HG02970 (cell line): ENCODE data around the gene ZNF462.

Source experiments
- ATAC-seq: cut with Tn5 transposase; IDR thresholded peaks from one replicate; pipeline ENCODE4 v1.9.1; 2021; ENCODE audit warnings: mild to moderate bottlenecking, moderate library complexity, moderate number of reproducible peaks; ENCODE audit not compliant: unreplicated experiment, low FRiP score

Gene ZNF462

DNA sequence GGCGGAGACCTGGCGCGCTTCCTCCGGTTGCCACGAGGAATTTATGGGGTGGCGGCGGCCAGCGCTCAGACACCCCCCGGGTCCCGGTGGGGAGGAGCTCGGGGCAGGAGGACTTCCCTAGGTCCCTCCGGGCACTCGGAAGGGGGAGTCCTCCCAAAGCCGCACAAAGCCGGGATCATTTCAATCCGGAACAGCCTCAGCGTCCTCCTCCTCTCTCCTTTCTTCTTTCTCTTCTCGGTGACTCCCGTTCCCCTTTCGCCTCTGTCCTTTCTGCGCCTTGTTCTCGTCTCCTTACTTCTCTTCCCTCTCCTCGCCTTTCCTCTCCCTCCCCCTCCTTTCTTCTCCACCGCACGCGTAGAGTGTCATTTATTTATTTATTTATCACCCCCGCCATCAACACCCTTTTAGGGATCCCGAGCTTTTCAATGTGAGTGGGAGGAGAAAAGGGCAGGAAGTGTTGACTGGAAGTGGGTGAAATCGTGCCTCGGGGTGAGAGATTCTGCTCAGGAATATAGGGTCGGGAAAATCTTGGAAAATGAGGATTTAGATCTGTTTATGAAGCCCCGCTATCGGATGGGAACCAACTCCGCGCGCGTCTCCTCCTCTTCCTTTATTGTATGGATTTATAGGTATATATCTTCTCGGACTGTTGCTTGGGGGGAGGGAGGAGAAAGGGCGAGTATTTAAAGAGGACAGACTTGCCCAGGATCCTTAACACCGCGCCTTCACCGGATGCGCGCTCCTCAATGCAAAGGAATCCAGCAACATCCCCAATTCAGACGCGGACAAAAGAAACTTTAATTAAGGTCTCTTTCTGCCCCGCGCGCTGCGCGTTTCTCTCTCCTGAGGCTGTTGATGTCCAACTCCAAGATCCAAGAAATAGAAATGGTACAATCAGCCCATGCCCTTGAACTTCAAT is 2.0 kb upstream of the ZNF462 start:
- ATAC-seq = no peak

DNA sequence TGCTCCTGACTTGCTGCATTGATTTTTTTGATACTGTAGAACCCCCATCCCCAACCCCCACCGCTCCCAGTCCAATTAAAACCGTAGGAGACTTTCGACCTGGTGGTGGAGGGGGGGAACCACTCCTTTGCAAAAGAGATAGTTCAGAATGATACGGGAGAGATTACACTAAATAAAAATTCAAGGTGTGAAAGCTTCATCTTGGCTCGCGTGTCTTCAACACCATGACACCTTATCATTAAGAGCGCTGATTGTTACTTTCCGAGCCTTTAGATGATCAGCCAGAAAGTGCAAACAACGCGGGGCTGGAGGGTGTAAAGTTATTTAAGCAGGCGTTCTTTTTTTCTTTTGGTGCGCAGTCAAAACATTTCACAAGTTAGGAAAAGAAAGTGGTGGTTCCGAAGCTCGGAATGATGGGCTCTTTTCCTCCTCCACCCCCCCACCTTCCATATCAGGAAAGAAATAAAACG is 1.3 kb upstream of the ZNF462 start:
- ATAC-seq = no peak

GRCh38 chr9:106862110-106862820 is 701 bp upstream of the ZNF462 start:
- ATAC-seq = no peak

- no peak for ATAC-seq
Measured at GRCh38 chr9:106864373-106865143, 1.6 kb downstream of the ZNF462 start.

- ATAC-seq = no peak
Measured at GRCh38 chr9:106866243-106866642, 3.3 kb downstream of the ZNF462 start.

DNA sequence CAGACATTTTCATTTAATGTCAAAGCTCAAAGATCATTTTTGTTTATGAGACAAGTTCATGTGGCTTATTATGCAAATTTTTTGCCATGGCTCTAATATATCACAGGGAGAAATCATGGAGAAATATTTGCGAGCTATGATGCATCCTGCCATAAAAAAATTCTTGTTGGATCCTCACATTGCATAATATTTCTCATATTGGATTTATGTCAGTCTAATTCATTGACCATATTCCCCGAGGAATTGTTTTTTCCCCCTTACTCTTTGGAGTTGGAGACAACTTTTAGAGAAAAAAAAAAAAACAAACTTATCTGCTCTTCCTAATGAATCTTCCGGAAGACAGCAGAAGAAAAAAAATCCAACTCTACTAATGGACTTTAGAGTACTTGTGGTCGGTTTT is 4.3 kb downstream of the ZNF462 start:
- no peak for ATAC-seq

DNA sequence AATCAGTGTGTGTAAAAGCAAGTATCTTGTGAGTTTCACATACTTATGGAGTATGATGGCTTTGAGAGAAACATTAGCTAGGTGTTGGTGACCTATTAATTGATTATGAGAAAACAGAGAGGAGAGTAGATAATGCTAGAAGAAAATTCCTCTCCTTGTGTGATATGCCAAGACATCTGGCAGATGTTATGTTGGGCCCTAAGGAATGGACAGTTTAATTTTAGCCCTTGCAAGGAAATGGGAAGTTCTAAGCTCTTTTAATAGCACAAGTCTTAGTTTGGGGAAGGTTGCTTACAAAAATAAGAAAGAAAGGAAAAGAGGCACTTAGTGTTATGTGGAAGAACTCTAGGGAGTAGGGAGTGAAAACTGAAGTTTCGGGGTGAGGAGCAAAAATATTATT is 5.1 kb downstream of the ZNF462 start:
- ATAC-seq = no peak

GRCh38 chr9:106868565-106868964 is 5.6 kb downstream of the ZNF462 start:
- no peak for ATAC-seq

DNA sequence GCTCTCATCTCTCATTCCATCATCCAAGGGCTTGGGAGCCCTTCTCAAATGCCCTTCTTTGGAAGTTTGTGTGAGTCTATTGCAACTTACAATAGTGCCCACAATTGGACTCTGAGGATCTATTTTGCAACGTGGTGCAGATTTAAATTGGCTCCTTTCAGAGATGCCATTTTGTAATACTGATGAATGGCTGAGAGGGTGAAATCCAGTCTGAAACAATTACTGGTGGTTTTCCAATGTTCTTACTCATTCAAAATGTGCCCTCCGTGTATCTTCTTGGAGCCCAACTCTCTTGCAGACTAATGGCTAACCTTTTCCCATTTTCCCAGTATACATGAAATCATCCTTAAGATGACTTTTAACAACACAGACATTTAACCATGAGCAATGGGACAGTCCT is 6.1 kb downstream of the ZNF462 start:
- no peak for ATAC-seq

DNA sequence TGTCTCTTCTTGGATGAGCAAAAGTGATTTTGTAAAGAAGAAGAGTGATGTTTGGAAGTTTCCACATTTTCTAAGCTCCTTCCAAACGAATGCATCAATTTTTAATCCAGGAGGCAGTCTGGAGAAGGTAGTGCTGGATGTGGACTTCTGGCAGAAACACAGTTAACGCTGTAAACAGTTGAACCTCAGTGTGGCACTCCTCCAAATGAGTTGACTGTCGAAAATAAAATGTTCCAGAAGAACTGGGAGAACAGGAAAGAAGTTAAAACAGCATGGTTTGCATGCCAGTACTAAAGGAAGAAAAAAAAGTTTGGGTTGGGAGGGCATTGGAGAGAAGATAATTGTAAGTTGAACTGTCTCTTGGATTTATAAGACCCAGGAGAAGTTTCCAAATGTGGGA is 6.5 kb downstream of the ZNF462 start:
- ATAC-seq = no peak

GRCh38 chr9:106872641-106873040 is 9.7 kb downstream of the ZNF462 start:
- no peak for ATAC-seq

DNA sequence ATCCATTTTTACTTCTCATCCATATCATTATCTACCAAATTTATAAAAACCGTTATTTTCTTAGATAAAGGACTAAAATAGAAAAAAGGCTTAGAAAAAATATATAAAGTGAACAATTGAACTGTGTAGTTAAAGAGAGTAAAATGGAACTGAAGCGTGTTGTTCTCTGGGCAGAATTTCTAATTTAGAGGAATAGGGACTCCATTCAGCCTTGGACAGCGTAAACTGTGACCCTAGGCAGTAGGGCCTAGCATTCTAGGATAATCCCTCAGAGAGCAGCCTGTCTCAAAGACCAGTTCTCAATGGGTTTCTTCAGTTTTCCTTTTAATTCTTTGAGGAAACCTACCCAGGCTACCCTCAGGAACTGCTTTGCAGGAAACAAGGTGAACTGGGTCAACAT is 11.1 kb downstream of the ZNF462 start:
- no peak for ATAC-seq

GRCh38 chr9:106874652-106875051 is 11.7 kb downstream of the ZNF462 start:
- no peak for ATAC-seq

- no peak for ATAC-seq
Measured at GRCh38 chr9:106875529-106875928, 12.6 kb downstream of the ZNF462 start.

- no peak for ATAC-seq
Measured at GRCh38 chr9:106877345-106877744, 14.4 kb downstream of the ZNF462 start.

DNA sequence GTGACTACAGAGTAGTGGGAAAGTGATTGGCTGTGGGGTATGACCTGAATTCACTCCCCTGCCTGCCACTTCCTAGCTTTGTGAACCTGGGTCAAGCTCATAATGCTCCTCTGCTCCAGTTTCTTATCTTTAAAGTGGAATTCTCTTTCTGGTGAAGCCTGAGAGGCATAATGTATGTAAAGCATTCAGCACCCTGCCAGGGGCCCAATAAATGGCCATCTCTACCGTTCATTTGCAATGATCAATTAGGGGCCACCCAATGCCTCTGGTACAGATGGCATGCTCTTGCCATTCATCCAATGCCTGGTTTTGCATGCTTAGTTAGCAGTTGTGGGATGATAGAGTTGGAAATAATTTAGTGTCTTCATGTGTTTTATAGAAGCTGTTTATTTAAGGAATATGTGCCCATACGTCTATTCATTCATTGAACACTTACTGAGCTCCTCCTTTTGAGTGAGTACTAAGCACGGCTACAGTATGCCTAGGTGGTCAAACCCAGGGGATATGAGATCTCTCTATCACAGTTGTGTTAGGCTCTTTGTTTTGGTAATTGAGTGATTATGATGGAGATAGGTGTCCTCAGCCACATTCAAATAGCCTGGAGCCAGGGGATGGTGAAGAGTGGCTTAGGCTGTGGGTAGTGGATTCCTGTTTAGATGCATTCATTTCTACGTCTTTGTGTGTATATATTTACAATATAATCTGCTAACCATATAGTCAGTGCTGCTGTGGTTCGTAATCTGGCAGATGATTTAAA is 15.3 kb downstream of the ZNF462 start:
- ATAC-seq = no peak

- no peak for ATAC-seq
Measured at GRCh38 chr9:106878934-106879333, 16.0 kb downstream of the ZNF462 start.

GRCh38 chr9:106879439-106879882 is 16.5 kb downstream of the ZNF462 start:
- ATAC-seq = no peak

- no peak for ATAC-seq
Measured at GRCh38 chr9:106880081-106880480, 17.1 kb downstream of the ZNF462 start.

GRCh38 chr9:106880863-106881262 is 17.9 kb downstream of the ZNF462 start:
- ATAC-seq = no peak
